Activated T-helper 1 cell treated with anti-CD3 and anti-CD28 coated beads, Interleukin-2, amount 50 U/mL, for 16 hours (primary cell): ENCODE results near the gene DCAF8.
A peak's percentile ranks its signal among the peaks of the same experiment; 100 is the strongest.

Experiments used
- DNase-seq, 2 donors: peaks; one replicate each; pipeline ENCODE4 v3.0.0-alpha.2; 2020; ENCODE audit warnings: low read depth in 1 of 2, low spot score in 1 of 2

The DCAF8 gene

GRCh38 chr1:160264795-160265307 is 2.5 kb upstream of the DCAF8 start:
- no peak for DNase-seq

- peak; percentile 35 to 56 for DNase-seq
Observed at GRCh38 chr1:160261556-160261892, 825 bp downstream of the DCAF8 start.

- DNase-seq, result no peak
Observed at GRCh38 chr1:160260406-160261382, 1.7 kb downstream of the DCAF8 start.

DNA sequence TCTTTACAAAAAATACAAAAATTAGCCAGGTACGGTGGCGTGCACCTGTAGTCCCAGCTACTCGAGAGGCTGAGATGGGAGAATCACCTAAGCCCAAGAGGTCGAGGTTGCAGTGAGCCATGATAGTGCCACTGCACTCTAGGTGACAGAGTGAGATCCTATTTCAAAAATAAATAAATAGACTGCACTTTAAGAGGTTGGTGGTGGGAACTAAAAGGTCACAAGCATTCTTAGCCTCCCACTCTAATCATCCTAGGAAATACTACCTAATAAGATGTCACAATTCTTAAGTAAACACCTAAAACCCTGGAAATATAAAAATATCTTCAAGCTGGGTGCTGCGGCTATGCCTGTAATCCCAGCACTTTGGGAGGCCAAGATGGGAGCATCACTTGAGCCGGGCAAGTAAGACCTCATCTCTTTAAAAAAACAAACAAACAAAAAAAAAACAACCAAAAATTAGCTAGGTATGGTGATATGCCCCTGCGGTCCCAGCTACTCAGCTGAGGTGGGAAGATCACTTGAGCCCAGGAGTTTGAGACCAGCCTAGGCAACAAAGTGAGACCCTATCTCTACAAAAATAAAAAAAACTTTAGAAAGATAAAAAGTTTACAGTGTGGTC is 4.1 kb downstream of the DCAF8 start:
- no peak for DNase-seq

DNA sequence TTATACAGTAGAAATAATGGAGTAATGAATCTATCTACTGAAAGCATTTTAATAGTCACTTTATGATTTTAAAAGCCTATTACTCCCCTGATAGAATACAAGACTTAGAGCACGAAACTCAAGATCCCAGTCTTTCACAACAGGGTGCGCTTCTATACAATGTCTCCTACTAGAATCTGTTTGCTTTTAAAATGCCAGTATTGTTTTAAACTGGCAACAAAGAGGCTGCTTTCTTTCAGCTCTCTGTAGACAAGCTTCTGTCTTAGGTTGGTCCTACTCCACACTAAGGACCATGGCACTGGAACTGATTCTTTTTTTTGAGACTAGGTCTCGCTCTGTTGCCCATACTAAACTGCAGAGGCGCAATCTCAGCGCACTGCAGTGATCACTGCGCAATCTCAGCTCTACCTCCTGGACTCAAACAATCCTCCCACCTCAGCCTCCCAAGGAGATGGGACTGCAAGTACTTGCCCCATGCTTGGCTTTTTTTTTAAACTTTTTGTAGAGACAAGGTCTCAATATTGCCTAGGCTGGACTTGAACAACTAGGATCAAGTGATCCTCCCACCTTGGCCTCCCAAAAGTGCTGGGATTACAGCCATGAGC is 4.8 kb downstream of the DCAF8 start:
- DNase-seq, result no peak

DNA sequence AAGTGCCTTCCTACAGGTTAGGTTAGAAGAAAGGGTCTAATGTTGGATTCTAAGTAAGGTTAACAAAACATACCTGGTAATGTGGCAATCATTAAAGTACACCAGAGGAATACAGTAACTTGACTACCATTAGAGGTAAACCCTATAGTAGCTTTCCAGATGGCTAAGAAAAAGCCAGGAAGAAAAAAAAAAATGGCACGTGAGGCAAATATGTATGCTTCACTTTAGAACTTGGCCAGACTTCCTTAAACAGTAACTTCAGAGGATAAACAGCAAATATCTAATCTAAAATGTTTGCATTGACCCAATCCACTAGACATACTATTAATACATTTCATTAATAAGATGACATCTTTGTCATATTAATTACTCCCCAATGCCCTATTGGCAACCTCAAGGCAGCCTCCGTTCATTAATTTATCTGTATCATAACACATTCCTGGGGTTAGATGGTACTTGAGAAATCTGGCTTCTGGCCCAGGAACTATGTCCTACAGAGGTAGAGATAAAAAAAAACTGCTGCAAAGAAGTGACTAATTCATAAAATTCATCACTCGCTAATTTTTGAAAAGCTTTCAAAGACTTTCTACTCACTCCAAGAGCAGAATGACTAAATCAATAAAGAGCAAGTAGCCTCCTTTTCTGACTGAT is 5.8 kb downstream of the DCAF8 start:
- DNase-seq, result no peak

DNA sequence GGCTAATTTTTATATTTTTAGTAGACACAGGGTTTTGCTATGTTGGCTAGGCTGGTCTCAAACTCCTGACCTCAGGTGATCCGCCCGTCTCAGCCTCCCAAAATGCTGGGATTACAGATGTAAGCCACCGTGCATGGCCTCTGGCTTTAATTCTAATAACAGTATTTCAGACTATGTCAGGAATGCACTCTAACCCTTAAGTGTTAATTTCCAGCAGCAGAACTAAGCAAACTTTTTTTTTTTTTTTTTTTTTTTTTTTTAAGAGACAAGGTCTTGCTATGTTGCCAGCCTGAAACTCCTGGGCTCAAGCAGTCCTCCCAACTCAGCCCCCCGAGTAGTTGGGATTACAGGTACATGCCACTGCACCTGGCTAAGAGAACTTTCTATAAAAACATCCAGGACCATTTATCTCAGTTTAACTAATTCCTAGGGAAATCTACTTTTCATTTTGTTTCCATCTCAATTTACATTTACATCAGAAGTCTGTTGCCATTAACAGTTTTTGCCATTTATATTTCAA is 6.5 kb downstream of the DCAF8 start:
- no peak for DNase-seq

- DNase-seq, result no peak
Observed at GRCh38 chr1:160251687-160252526, 10.4 kb downstream of the DCAF8 start.

GRCh38 chr1:160251011-160251410 is 11.3 kb downstream of the DCAF8 start:
- DNase-seq, result no peak

DNA sequence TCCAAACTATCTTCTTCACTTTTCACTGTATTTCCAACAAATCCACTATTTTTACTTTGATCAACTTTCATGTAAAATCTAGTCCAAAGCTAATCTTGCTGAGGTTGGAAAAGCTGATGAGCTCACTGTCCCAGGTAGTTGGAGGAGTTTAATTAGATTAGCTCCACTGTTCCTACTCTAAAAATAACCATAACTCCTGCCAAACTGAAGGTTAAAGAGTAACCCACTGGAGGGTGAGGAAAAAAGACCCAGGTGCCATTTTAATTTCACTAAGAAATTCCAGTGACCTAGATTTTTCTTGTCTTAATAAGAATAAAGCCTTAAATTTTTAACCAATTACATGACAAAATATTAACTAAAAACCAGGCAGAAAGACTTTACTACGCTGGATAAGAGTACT is 15.3 kb downstream of the DCAF8 start:
- no peak for DNase-seq

GRCh38 chr1:160245434-160245833 is 16.9 kb downstream of the DCAF8 start:
- DNase-seq, result no peak

- no peak for DNase-seq
Observed at GRCh38 chr1:160244209-160244608, 18.1 kb downstream of the DCAF8 start.

GRCh38 chr1:160243767-160244166 is 18.6 kb downstream of the DCAF8 start:
- no peak for DNase-seq

DNA sequence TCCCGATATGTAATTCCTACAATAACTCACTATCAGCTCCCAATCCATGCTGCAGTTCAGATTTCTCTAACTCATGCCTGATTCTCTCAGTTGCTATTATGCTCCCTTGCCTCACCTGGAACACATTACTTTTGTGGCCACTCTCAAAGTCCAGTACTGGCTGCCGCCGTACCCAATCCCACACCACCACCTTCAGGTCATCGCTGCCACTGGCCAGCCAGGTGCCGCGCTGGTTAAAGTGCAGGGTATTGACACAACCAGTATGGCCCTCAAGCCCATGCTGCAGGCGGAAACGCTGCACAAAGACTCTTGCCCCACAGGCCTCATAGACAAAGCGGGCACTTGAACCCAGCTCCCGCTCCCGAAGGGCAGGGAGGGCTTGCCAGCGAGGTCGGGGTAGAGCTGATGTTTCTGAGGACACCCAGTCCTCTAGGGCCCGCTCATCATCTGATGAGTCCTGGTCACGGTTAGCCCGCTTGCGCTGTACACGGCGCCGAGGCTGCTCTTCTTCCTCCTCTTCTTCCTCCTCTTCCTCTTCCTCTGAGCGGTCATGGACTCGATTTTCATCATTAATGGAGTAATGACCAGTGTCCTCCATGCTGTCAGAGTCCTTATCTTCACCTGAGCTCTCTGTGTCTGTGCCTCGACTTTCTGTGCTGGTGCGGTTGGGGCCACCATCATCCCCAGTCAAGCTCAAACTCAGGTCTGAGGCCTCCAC is 22.6 kb downstream of the DCAF8 start:
- no peak for DNase-seq

DNA sequence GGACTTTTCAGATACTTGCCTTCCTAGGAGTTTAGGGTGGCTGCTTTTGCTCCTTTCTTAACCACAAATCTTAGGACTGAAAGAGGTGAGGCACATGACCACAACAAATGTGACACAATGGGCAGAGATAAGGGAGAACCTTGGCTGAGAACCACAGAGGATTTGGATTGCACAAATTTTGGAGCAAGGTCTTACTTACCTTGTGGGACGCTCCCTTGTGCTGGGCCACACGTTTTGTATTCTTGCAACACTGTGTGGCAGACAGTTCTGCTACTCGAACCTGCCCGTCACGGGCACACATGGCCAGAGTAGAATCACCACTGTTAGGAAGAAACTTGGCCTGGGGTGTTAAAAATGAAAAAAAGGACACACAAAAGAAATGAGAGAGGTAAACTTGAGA is 23.9 kb downstream of the DCAF8 start:
- no peak for DNase-seq

DNA sequence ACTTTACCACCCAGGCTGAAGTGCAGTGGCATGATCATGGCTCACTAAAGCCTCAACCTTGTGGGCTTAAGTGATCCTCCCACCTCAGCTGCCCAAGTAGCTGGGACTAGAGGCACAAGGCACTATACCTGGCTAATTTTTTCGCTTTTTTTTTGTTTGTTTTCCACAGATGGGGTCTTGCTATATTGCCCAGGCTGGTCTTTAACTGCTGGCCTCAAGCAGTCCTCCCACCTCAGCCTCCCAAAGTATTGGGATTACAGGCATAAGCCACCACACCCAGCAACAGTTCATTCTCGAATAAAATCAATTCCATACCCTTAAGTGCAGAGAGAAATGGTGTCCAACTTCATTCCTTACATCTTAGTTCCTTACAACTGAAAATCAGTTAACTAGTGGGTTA is 24.8 kb downstream of the DCAF8 start:
- no peak for DNase-seq

- DNase-seq, result no peak
Observed at GRCh38 chr1:160236806-160237205, 25.5 kb downstream of the DCAF8 start.

DNA sequence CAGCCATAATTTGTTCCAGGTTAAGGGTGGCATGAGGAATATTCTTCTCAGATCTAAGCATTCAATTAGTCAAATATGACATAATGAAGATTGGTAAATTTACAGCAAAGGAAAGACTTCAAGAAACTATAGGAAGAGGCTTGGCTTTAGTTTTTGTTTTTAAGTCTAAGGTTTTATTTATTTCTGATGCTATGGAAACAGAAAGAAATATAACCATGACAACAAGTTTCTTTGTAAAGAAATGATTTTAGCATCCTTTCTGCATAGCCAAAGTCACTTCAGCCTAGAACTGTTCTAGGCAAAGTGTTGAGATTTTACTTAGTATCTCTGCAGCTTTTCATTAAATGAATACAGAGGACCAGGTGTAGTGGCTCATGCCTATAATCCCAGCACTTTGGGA is 29.4 kb downstream of the DCAF8 start:
- DNase-seq, result no peak

DNA sequence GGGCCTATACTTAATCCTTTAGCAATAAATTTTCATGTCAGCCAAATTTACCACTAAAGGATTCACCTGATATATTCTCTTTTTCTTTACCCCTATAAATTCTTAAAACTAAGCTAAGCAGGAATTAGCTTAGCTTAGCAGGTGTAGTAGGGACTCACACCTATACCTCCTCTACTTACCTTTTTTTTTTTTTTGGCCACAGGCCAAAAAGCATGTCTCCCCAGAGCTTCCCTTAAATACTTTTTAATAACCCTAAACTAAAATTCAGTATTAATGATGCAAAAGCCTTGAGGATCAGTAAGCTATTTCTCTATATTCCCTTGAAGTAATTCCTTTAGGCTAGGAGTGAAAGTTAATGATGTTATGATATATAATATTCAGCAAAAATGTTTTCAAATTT is 33.9 kb downstream of the DCAF8 start:
- DNase-seq, result no peak

GRCh38 chr1:160227561-160227960 is 34.8 kb downstream of the DCAF8 start:
- no peak for DNase-seq
